Posterior cingulate gyrus (tissue), 11 donors: ENCODE measurements around the gene FRMD3.

Source experiments
- DNase-seq, 10 donors: peaks; one replicate each; pipeline versions ENCODE4 v3.0.0 to v3.0.0-alpha.2; 2020 to 2021; ENCODE audit warnings: mixed read lengths in 3 of 10
- intact Hi-C: fragments of 100-400 bp; cut with DNase I; formaldehyde crosslinking; loops from one replicate; pipeline ENCODE4 v1.15.1; 2023

Gene FRMD3

GRCh38 chr9:83299571-83299970 is 238.6 kb downstream of the FRMD3 start:
- no peak for DNase-seq
- intact Hi-C loops = no loop called here

- DNase-seq = no peak
These were observed 239.1 kb downstream of the FRMD3 start for GRCh38 chr9:83299094-83299493.

DNA sequence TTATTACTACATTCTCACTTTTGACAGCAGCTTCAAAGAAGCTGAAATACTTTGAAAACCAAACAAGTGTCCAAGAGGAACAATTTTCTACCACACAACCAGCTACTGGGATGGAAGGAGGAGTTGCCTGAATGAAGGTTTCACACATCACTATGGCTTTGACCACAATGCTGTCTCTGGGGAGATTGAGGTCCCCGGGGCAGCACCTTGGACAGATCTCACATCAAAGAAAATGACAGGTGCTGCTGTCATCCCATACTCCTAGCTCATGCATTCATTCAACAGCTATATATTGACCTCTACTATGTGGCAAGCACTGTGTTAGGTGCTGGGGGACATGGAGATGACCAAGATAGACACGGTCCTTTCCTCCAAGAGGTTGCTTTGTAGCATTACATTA is 242.1 kb downstream of the FRMD3 start:
- intact Hi-C loops = no loop called here
- DNase-seq = no peak

More at GRCh38 chr9:83299094-83299493, 239.1 kb downstream of the FRMD3 start:
- intact Hi-C loops = no loop called here

DNA sequence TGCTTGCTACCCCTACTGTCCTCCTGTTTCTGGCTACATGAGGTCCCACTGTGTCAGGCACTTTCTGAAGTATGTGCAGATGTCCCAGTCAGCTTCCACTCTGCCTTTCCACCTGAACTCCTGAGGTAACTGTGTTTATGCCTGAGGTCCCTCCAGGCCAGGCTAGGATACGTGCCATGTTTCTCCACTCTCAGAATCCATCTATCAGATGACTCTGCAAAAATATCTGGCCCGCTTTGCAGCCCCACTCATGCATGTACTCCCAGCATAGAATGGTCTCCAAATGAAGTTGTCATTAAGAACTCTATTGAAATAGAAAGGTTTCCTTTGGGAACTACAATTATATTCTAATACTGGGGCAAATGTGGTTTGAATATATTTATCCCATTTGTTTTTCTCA is 243.4 kb downstream of the FRMD3 start:
- DNase-seq = no peak
- intact Hi-C loops = no loop called here

- intact Hi-C loops = no loop called here
- no peak for DNase-seq
These were observed 247.0 kb downstream of the FRMD3 start for GRCh38 chr9:83291196-83291595.

- DNase-seq = no peak
- intact Hi-C loops = no loop called here
These were observed 247.5 kb downstream of the FRMD3 start for GRCh38 chr9:83290692-83291091.

DNA sequence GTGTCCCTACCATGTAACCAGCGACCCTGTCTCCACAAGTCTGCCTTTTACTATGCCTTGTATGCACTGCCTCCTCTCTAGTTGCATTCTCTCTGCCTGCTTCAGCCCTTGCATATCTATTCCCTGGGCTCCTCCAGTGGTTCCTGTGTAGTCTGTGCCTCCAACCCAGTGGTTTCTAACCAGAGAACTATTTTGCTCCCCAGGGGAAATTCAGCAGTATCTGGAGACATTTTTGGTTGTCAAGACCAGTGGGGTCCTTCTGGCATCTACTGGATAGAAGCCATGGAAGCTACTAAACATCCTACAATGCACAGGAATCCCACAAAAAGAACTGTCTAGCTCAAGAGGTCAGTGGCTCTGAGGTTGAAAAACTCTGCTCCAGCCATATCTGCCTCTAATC is 251.2 kb downstream of the FRMD3 start:
- no peak for DNase-seq
- intact Hi-C loops = no loop called here

GRCh38 chr9:83285445-83286225 is 252.6 kb downstream of the FRMD3 start:
- no peak for DNase-seq

GRCh38 chr9:83284746-83285145 is 253.5 kb downstream of the FRMD3 start:
- intact Hi-C loops = no loop called here
- DNase-seq = no peak

More at GRCh38 chr9:83285445-83286225, 252.6 kb downstream of the FRMD3 start:
- intact Hi-C loops = no loop called here

GRCh38 chr9:83283528-83283927 is 254.7 kb downstream of the FRMD3 start:
- DNase-seq = no peak
- intact Hi-C loops = no loop called here

DNA sequence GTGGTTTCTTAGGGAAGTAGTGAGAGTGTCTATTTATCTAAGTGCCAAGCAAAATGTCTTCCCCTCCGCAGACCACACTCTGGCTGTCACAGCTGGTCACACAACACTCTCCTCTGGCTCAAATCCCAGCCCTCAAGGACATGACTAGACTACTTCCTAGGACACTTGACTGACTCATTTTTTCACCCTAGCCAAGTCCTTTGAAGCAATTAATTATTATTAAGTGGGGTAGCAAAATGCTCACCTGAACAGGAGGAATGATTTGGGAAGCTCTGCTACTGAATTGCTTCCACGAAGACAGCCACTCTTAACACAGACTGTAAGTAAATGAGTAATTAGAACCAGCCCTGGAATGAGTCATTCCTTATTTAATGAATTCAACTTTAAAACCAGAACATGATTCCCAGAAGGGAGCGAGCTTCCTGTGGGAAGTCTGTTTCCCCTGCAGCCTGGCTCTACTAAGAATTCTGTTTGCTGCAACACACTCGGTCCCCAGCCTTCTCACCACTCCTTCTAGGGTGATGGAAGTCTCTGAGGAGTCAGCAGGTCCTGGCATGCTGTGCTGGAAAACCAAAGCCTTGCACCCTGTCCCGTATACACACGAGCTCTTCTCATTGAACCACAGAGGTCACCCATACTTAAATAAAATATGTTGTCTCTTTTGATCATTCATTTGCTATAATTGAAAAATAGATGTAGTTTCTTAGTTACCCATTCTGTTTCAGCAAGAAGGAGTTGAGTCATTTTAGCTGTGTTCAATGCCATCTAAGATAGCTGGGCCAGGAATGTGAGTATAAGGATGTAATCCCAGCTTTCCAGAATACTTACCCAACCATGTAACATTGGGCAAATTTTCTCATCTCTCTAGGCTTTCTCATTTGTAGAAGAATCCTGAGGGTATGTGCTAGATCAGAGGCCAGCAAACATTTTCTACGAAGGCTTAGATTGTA is 256.6 kb downstream of the FRMD3 start:
- intact Hi-C loops = no loop called here
- DNase-seq = peak in 5 of 10 donors; percentile 15 to 83 (median 30)

- DNase-seq = no peak
- intact Hi-C loops = no loop called here
These were observed 257.4 kb downstream of the FRMD3 start for GRCh38 chr9:83280790-83281189.

DNA sequence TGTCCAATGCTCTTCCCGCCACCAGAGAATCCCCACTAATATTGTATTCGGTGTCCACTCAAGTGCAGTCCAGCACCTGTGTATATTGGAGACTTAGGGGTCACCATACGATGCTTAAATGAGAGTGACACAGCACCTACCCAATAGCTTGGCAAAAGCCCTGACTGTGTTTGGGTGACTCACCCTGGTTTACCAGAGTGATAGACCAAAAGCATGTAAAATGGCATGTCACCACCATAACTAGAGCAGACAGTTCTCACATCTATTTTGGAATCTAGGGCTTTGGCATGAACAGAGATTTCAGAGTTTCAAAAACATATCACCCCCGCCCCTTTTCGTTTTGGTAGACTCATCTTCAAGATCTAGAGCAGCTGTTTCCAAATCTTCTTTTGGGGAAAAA is 257.9 kb downstream of the FRMD3 start:
- DNase-seq = no peak
- intact Hi-C loops = no loop called here

GRCh38 chr9:83274787-83275186 is 263.4 kb downstream of the FRMD3 start:
- intact Hi-C loops = no loop called here
- DNase-seq = no peak

GRCh38 chr9:83271665-83272071 is 266.5 kb downstream of the FRMD3 start:
- intact Hi-C loops = no loop called here
- DNase-seq = no peak

DNA sequence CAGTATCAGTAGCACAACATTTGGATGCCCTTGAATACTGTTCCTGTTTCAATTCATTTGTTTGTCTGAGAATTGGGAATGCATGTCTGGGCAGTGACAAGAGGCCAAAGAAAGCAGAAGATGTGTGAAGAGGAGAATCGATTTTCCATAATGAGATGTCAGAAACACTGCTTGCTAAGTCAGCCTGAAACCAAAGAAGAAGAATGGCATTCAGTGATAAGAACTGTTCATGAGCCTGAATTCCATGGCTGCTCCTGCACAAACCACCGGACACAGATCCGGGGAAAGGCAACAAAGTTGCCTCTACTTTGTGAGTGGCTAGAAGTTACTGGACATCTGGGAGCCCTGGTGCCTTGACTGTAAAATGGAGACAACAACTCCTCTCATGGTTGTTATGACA is 268.1 kb downstream of the FRMD3 start:
- intact Hi-C loops = no loop called here
- no peak for DNase-seq

GRCh38 chr9:83267741-83268140 is 270.5 kb downstream of the FRMD3 start:
- intact Hi-C loops = no loop called here
- no peak for DNase-seq

- DNase-seq = no peak
- intact Hi-C loops = no loop called here
These were observed 271.3 kb downstream of the FRMD3 start for GRCh38 chr9:83266666-83267496.

- DNase-seq = no peak
- intact Hi-C loops = no loop called here
These were observed 271.9 kb downstream of the FRMD3 start for GRCh38 chr9:83266331-83266665.

DNA sequence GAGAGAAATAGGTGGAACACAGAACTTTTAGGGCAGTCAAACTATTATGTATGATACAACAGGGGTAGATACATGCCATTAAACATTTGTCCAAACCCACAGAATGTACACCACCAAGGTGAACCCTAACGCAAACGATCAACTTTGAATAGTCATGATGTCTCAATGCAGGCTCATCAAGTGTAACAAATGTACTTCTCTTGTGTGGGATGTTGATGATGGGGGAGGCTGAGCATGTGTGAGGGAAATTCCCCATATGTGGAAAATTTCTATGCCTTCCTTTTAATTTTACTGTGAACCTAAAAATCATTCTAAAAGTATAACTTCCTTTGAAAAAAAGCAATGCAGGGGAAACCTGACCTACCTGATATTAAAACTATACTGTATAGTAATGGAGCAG is 273.9 kb downstream of the FRMD3 start:
- intact Hi-C loops = no loop called here
- DNase-seq = no peak

DNA sequence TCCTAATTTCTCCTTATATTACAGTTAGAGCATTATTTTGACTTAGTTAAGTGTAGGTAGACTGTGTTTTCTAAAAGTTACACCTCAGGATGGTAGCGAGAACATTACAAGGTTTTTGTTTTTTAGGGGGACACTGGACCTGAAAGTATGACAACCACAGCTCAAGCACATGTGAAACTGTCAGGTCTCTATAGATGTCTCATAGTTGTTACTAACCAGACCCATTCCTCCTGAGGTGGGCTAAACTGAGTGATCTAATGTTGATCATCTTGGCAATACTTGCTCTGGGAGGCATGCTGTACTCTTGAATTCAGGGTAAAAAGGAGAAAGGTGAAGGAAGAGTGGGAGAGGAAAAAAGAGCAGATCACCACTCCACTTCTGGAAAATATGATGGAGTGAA is 278.6 kb downstream of the FRMD3 start:
- DNase-seq = no peak
- intact Hi-C loops = no loop called here
